Measurements from ENCODE around the gene C11orf86. TPM values are rescaled to one million over a fixed set of nuclear protein-coding genes. Genes with fewer than 3 reads are reported as not detected.

Gene C11orf86
- total RNA-seq = not detected

- no peak for DNase-seq (ENCODE audit: extremely low spot score in 2 of 2)
- H3K27ac ChIP-seq = no peak within 1 kb of the TSS
- no peak for TF ChIP-seq POLR2A (IDR thresholded peaks at IDR 0.05)
- no peak for TF ChIP-seq CTCF (IDR thresholded peaks at IDR 0.05)
- no peak for TF ChIP-seq POLR2AphosphoS5 (IDR thresholded peaks at IDR 0.05; ENCODE audit: insufficient read depth in 1 of 2, low read depth in 1 of 2)
- no peaks in the 10 kb centered on the region for H3K27me3 ChIP-seq
- no peak within 1 kb of the TSS for H3K4me3 ChIP-seq
- H3K36me3 ChIP-seq = no peaks in the 10 kb centered on the region
- no peaks in the 10 kb centered on the region for H3K9me3 ChIP-seq
- peaks cover 9% of the 10 kb centered on the region for H3K4me1 ChIP-seq
- intact Hi-C loops (cut with DNase I) = no loop called here
Observed at GRCh38 chr11:66974724-66975404, at the start of gene C11orf86. C11orf86 (plus strand) TSS chr11:66975304; CDS start chr11:66975363, 59 bp downstream.

DNA sequence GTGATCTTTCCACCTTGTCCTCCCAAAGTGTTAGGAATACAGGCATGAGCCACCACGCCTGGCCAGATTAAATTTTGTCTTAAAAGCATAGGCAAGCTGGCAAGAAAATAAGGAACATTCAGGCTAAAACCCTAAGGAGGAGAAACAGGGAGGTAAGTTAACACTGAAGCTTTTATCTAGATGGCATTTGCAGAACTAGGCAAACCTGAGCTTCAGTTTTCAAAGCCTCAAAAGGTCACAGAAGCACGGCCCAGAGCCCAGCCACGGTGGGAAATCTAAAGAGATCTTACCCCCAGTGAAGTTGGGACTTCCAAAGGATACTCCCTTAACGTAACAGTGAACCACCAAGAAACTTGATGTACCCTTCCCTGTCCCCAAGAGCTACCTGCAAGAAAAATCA is 45.4 kb upstream of the C11orf86 start:
- H3K27ac ChIP-seq = no peak overlapping the region

DNA sequence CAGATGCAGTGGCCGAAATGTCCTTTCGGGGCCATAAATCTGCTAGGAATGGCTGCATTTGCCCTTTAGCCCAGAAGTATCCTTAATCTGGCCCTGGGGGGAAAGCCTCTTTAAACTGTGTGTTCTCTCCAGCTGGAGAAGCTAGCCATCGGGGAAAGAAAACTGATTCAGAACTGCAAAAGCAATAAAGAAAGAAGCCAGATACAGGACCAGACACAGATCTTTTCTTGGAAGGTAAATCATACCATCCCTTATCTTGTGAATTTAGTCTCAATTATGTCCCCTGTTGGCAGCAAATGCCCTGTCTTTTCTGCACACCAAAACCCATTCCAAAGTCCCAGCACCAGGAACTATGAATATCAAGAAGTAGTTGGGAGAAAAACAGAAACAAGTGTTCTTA is 42.6 kb upstream of the C11orf86 start:
- no peaks in the 10 kb centered on the region for H3K36me3 ChIP-seq
- H3K4me3 ChIP-seq = no peak overlapping the region
- no peaks in the 10 kb centered on the region for H3K27me3 ChIP-seq
- H3K4me1 ChIP-seq = no peaks in the 10 kb centered on the region
- intact Hi-C loops (cut with DNase I) = no loop called here
- H3K27ac ChIP-seq = no peak overlapping the region
- no peaks in the 10 kb centered on the region for H3K9me3 ChIP-seq
- TF ChIP-seq CTCF (IDR thresholded peaks at IDR 0.05) = no peak
- no peak for TF ChIP-seq POLR2A (IDR thresholded peaks at IDR 0.05)
- TF ChIP-seq POLR2AphosphoS5 (IDR thresholded peaks at IDR 0.05; ENCODE audit: insufficient read depth in 1 of 2, low read depth in 1 of 2) = no peak
- no peak for DNase-seq (ENCODE audit: extremely low spot score in 2 of 2)

More for the DNA sequence above, 45.4 kb upstream of the C11orf86 start:
- intact Hi-C loops (cut with DNase I) = no loop called here
- H3K36me3 ChIP-seq = no peaks in the 10 kb centered on the region
- H3K4me3 ChIP-seq = no peak overlapping the region
- no peak for TF ChIP-seq POLR2A (IDR thresholded peaks at IDR 0.05)
- TF ChIP-seq POLR2AphosphoS5 (IDR thresholded peaks at IDR 0.05; ENCODE audit: insufficient read depth in 1 of 2, low read depth in 1 of 2) = no peak
- TF ChIP-seq CTCF (IDR thresholded peaks at IDR 0.05) = no peak
- DNase-seq (ENCODE audit: extremely low spot score in 2 of 2) = no peak
- H3K4me1 ChIP-seq = no peaks in the 10 kb centered on the region
- H3K9me3 ChIP-seq = no peaks in the 10 kb centered on the region
- no peaks in the 10 kb centered on the region for H3K27me3 ChIP-seq

DNA sequence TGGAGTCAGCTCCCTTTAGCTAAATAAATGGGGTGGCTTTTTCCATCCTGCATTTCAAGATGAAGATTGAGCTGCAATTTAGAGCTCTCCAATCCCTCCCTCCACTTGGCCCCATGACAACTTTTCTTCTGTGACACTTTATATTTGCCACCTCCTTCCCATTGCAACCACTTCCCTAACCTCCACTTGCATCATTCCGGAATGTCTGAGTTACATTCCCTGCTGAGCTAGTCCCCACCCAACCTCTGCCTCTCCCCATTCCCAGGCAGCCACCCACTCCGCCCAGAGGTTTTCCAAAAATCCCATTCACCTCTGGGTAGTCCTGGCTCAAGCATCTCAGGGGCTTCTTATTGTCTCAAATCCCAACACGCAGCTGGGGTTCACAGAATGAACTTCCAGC is 41.6 kb upstream of the C11orf86 start:
- DNase-seq (ENCODE audit: extremely low spot score in 2 of 2) = no peak
- no peak overlapping the region for H3K4me3 ChIP-seq
- TF ChIP-seq POLR2AphosphoS5 (IDR thresholded peaks at IDR 0.05; ENCODE audit: insufficient read depth in 1 of 2, low read depth in 1 of 2) (no peak), POLR2A (IDR thresholded peaks at IDR 0.05) (no peak), CTCF (IDR thresholded peaks at IDR 0.05) (no peak)
- intact Hi-C loops (cut with DNase I) = no loop called here
- H3K27me3 ChIP-seq = no peaks in the 10 kb centered on the region
- no peaks in the 10 kb centered on the region for H3K36me3 ChIP-seq
- no peaks in the 10 kb centered on the region for H3K9me3 ChIP-seq
- no peaks in the 10 kb centered on the region for H3K4me1 ChIP-seq
- no peak overlapping the region for H3K27ac ChIP-seq

DNA sequence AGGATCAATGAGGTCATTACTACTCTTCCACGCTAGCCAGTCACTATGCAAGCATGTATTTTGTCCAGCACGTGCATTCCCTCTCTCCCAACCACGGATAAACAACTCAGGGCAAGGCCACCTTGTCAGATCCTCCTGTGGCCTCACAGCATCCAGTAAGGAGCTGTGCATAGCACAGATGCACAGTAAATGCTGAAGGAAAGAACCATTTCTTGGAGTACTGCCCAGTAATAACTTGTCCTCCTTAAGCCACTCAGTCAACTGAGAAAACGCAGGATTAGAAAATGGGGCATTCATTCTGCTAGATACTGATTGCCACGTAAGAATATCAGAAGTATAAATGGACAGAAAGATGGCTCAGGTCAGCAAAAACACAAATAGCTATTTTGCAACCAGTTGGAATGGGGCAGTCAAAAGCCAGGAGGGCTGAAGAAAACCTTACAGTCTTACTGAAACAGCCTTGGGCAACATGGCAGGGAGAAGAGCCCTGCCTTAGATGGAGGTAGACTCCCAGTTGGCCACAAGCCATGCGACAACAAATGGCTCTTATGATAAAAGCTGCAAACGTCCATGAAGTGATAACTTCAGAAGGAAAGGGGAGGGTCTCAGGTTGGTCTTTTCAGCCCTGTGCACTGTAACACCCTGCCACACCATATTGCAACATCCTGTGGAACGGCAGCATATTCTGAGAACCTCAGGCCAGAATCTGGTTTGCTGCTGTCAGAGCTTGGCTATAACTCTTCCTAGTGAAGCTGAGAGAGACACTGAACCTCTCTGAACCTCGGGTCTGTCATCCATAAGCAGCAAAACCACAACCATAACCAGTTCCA is 39.9 kb upstream of the C11orf86 start:
- no peak for DNase-seq (ENCODE audit: extremely low spot score in 2 of 2)
- TF ChIP-seq POLR2AphosphoS5 (IDR thresholded peaks at IDR 0.05; ENCODE audit: insufficient read depth in 1 of 2, low read depth in 1 of 2) (no peak), CTCF (IDR thresholded peaks at IDR 0.05) (no peak), POLR2A (IDR thresholded peaks at IDR 0.05) (no peak)
- no peaks in the 10 kb centered on the region for H3K27me3 ChIP-seq
- no peak overlapping the region for H3K4me3 ChIP-seq
- no peaks in the 10 kb centered on the region for H3K9me3 ChIP-seq
- intact Hi-C loops (cut with DNase I) = no loop called here
- no peaks in the 10 kb centered on the region for H3K4me1 ChIP-seq
- no peaks in the 10 kb centered on the region for H3K36me3 ChIP-seq
- no peak overlapping the region for H3K27ac ChIP-seq

All from vagina (tissue), 2 donors.